Keratinocyte (primary cell): ENCODE measurements around the gene FGF7. TPM values are rescaled to one million over a fixed set of nuclear protein-coding genes. Genes with fewer than 3 reads are reported as not detected.

Source experiments
- DNase-seq: peaks from one replicate; pipeline ENCODE4 v3.0.0-alpha.2; 2011; ENCODE audit warnings: low read depth, missing footprints, low spot score
- FAIRE-seq: peaks from 2 replicates; lab custom pipeline; 2011; peaks lifted over from hg19 to GRCh38; lab: Jason Lieb, UNC
- H2AFZ ChIP-seq: 2 replicates; pipeline ENCODE4 v1.6.0; 2012; ENCODE audit warnings: low read length, control low read depth, inconsistent platforms; ENCODE audit not compliant: control insufficient read depth
- H3K27ac ChIP-seq: 2 replicates; pipeline ENCODE4 v1.5.1; 2011; ENCODE audit warnings: low read length; ENCODE audit not compliant: control insufficient read depth, insufficient read depth
- H3K27me3 ChIP-seq: 3 replicates; pipeline ENCODE4 v1.6.0; 2011; ENCODE audit warnings: low read length; ENCODE audit not compliant: control insufficient read depth, insufficient read depth; ENCODE audit errors: extremely low read depth
- H3K36me3 ChIP-seq, 2 experiments: 2 replicates in 1 of 2; 3 replicates in 1 of 2; pipeline ENCODE4 v1.5.1; 2011; ENCODE audit warnings: low read length in 2 of 2, mild to moderate bottlenecking in 1 of 2; ENCODE audit not compliant: control insufficient read depth in 2 of 2, insufficient read depth in 2 of 2; ENCODE audit errors: extremely low read depth in 1 of 2
- H3K4me1 ChIP-seq: 3 replicates; pipeline ENCODE4 v1.5.1; 2011; ENCODE audit warnings: low read length; ENCODE audit not compliant: control insufficient read depth, insufficient read depth; ENCODE audit errors: extremely low read depth
- H3K4me2 ChIP-seq: 3 replicates; pipeline ENCODE4 v1.6.0; 2011; ENCODE audit warnings: low read depth, low read length; ENCODE audit not compliant: control insufficient read depth, insufficient read depth; ENCODE audit errors: extremely low read depth
- H3K4me3 ChIP-seq, 3 experiments: fragments of 200-600 bp in 1 of 3; sonication (generic) in 1 of 3; 2 replicates in 2 of 3; 3 replicates in 1 of 3; pipeline ENCODE4 v1.5.1; 2011 to 2016; ENCODE audit warnings: low read length in 3 of 3, mild to moderate bottlenecking in 3 of 3, control low read depth in 2 of 3, inconsistent platforms in 1 of 3, low read depth in 1 of 3, mixed read lengths in 1 of 3, mixed run types in 1 of 3, moderate library complexity in 1 of 3; ENCODE audit not compliant: control insufficient read depth in 2 of 3, insufficient read depth in 2 of 3; ENCODE audit errors: extremely low read depth in 1 of 3
- H3K79me2 ChIP-seq: 2 replicates; pipeline ENCODE4 v1.6.0; 2012; ENCODE audit warnings: low read length; ENCODE audit not compliant: control insufficient read depth, insufficient read depth
- H3K9ac ChIP-seq: 3 replicates; pipeline ENCODE4 v1.6.0; 2011; ENCODE audit warnings: low read length; ENCODE audit not compliant: control insufficient read depth, insufficient read depth; ENCODE audit errors: extremely low read depth
- H3K9me1 ChIP-seq: 3 replicates; pipeline ENCODE4 v1.6.0; 2011; ENCODE audit warnings: low read length; ENCODE audit not compliant: control insufficient read depth, insufficient read depth; ENCODE audit errors: extremely low read depth
- H3K9me3 ChIP-seq: 2 replicates; pipeline ENCODE4 v1.5.1; 2012; ENCODE audit warnings: low read depth, low read length; ENCODE audit not compliant: control insufficient read depth
- H4K20me1 ChIP-seq: 3 replicates; pipeline ENCODE4 v1.6.0; 2011; ENCODE audit warnings: low read length; ENCODE audit not compliant: control insufficient read depth, insufficient read depth; ENCODE audit errors: extremely low read depth
- EZH2 ChIP-seq: IDR thresholded peaks from one replicate; pipeline ENCODE4 v1.6.1; 2012; ENCODE audit warnings: inconsistent platforms, mild to moderate bottlenecking, low read length, moderate library complexity
- dilution Hi-C: fragments of 300-500 bp; cut with MboI; formaldehyde crosslinking; loops from one replicate; pipeline ENCODE4 v1.7.0; 2020; ENCODE audit warnings: low sequenced_read_pairs; ENCODE audit not compliant: extremely low pct_ligation_motif_present
- polyA plus RNA-seq, 5 experiments: library from polyadenylated mRNA; depleted of rRNA in 3 of 5; stranded (reverse) in 3 of 5; stranded (forward) in 1 of 5; unstranded in 1 of 5; fragments of >200 nt; gene quantifications; 1 replicate in 1 of 5; 2 replicates in 3 of 5; 3 replicates in 1 of 5; pipeline versions ENCODE4 v1.2.1 to v1.2.3, GENCODE V29; 2011 to 2012; ENCODE audit warnings: missing spikeins in 2 of 5, low read depth in 1 of 5, low replicate concordance in 1 of 5
- TF ChIP-seq, protein P1 (sequence below), 3 experiments: IDR thresholded peaks in 1 of 3; conservative IDR thresholded peaks in 1 of 3; optimal IDR thresholded peaks in 1 of 3; 2 replicates in 2 of 3; 3 replicates in 1 of 3; pipeline versions ENCODE3 to v1.5.1; 2011; ENCODE audit warnings: low read length in 3 of 3, mild to moderate bottlenecking in 3 of 3, moderate library complexity in 2 of 3, control low read depth in 1 of 3, inconsistent platforms in 1 of 3; ENCODE audit not compliant: insufficient read depth in 2 of 3; ENCODE audit errors: extremely low read depth in 1 of 3

Gene FGF7
- polyA plus RNA-seq, 1 donor (not counting 4 experiments of a cell fraction or from before 2014, with no cell fraction given): not detected

DNA sequence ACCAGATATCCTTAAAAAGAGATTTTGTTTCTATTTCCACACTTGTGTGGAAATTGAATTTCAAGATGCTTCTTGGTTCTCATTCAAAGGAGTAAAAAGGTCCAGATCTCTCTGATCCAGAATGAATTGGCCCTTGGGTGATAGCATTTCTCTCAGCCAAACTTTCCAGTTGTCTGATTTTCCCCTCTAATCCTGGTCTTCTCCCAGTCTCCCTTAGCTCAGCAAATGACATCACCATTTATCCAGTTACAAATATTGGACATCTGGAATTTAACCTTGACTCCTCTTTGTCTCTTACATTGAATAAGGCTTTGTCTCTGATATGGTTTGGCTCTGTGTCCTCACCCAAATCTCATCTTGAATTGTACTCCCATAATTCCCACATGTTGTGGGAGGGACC is 10.2 kb upstream of the FGF7 start:
- no peaks in the 10 kb centered on the region for H3K9me1 ChIP-seq
- no peaks in the 10 kb centered on the region for H3K79me2 ChIP-seq
- dilution Hi-C loops: no loop called here
- H3K4me3 ChIP-seq: no peak overlapping the region
- no peak overlapping the region for H3K27ac ChIP-seq
- no peak overlapping the region for H3K4me2 ChIP-seq
- TF ChIP-seq, protein P1, sequence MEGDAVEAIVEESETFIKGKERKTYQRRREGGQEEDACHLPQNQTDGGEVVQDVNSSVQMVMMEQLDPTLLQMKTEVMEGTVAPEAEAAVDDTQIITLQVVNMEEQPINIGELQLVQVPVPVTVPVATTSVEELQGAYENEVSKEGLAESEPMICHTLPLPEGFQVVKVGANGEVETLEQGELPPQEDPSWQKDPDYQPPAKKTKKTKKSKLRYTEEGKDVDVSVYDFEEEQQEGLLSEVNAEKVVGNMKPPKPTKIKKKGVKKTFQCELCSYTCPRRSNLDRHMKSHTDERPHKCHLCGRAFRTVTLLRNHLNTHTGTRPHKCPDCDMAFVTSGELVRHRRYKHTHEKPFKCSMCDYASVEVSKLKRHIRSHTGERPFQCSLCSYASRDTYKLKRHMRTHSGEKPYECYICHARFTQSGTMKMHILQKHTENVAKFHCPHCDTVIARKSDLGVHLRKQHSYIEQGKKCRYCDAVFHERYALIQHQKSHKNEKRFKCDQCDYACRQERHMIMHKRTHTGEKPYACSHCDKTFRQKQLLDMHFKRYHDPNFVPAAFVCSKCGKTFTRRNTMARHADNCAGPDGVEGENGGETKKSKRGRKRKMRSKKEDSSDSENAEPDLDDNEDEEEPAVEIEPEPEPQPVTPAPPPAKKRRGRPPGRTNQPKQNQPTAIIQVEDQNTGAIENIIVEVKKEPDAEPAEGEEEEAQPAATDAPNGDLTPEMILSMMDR (optimal IDR thresholded peaks at IDR 0.05 in 1 of 3, IDR thresholded peaks at IDR 0.05 in 1 of 3, conservative IDR thresholded peaks at IDR 0.05 in 1 of 3; ENCODE audit: extremely low read depth in 1 of 3, insufficient read depth in 2 of 3, low read length in 3 of 3): no peak
- TF ChIP-seq EZH2: no peak
- no peak overlapping the region for H3K9ac ChIP-seq
- H3K4me1 ChIP-seq: peaks cover 7% of the 10 kb centered on the region
- H3K27me3 ChIP-seq: no peaks in the 10 kb centered on the region
- no peak overlapping the region for H2AFZ ChIP-seq
- FAIRE-seq (no peak), DNase-seq (no peak)
- H3K36me3 ChIP-seq: no peaks in the 10 kb centered on the region
- H4K20me1 ChIP-seq: no peaks in the 10 kb centered on the region
- no peaks in the 10 kb centered on the region for H3K9me3 ChIP-seq

DNA sequence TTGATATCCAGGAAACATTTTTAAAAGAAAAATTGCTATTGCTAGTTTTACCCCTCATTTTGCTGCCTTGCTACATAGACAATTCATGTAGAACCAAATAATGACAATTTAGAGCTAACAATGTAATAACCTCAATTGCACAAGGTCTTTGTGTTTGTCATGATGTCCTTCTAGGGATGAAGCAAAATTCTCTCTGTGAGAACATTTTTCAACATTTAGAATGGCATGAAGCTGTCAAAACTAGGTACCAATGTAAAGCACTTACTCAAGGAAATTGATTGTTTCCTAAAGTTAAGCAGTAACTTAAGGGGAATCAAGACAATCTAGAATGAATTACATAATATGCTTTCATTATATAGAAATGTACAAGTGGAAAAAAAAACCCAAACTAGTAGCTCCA is 7.9 kb upstream of the FGF7 start:
- Histone ChIP-seq H3K9ac (no peak overlapping the region), H3K4me2 (no peak overlapping the region), H3K9me1 (no peaks in the 10 kb centered on the region), H3K79me2 (no peaks in the 10 kb centered on the region), H3K36me3 (no peaks in the 10 kb centered on the region), H4K20me1 (no peaks in the 10 kb centered on the region), H3K27me3 (no peaks in the 10 kb centered on the region), H3K4me1 (peaks cover 7% of the 10 kb centered on the region), H3K27ac (no peak overlapping the region), H2AFZ (no peak overlapping the region), H3K9me3 (no peaks in the 10 kb centered on the region), H3K4me3 (no peak overlapping the region)
- no peak for TF ChIP-seq EZH2
- TF ChIP-seq, protein P1 (optimal IDR thresholded peaks at IDR 0.05 in 1 of 3, IDR thresholded peaks at IDR 0.05 in 1 of 3, conservative IDR thresholded peaks at IDR 0.05 in 1 of 3; ENCODE audit: extremely low read depth in 1 of 3, insufficient read depth in 2 of 3, low read length in 3 of 3): no peak
- no peak for FAIRE-seq
- dilution Hi-C loops: no loop called here
- no peak for DNase-seq
